Liver (tissue), 3 donors: Measurements from ENCODE around the gene PKN2.

Experiments used
- HNF4G ChIP-seq: IDR thresholded peaks from 2 replicates; pipeline ENCODE4 v1.6.1; 2016; ENCODE audit warnings: antibody characterized with exemption
- JUND ChIP-seq, 2 donors: IDR thresholded peaks; 2 replicates each; pipeline ENCODE4 v1.6.1; 2016; ENCODE audit warnings: antibody characterized with exemption in 2 of 2
- RXRA ChIP-seq, 2 donors: IDR thresholded peaks; 2 replicates each; pipeline ENCODE4 v1.6.1; 2017 to 2018; ENCODE audit warnings: antibody characterized with exemption in 2 of 2, mild to moderate bottlenecking in 1 of 2
- TAF1 ChIP-seq: conservative IDR thresholded peaks from 2 replicates; pipeline ENCODE4 v1.6.1; 2016; ENCODE audit warnings: antibody characterized with exemption, mild to moderate bottlenecking
- TF ChIP-seq, protein P1 (sequence below): fragments of 150-350 bp; IDR thresholded peaks from 2 replicates; pipeline ENCODE4 v1.5.1; 2017; ENCODE audit warnings: improper control_type of control experiment, low read depth, low read length; ENCODE audit not compliant: missing input control
- TF ChIP-seq, protein P2 (sequence below): IDR thresholded peaks from 2 replicates; pipeline ENCODE4 v1.6.1; 2016; ENCODE audit warnings: antibody characterized with exemption
- donor health status: healthy.
- donor health status: healthy.

DNA sequence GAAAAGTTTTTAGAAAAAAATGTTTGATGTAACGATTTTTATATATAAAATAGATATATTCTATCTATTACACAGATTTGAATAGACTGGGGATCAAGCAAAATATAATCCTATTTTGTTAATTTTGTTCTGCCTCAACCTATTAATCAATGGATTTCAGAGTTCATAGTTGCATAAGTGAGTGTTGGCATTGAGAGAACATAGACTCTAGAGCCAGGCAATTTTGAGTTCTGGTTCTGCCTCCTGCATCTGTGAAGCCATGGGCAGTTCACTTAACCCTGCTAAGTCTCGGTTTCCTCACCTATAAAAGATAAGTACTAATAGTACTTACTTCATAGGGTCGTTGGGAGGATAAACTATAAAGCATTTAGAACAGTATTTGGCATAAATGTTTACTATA, 13.6 kb upstream of the PKN2 start:
- TF ChIP-seq, protein P1, sequence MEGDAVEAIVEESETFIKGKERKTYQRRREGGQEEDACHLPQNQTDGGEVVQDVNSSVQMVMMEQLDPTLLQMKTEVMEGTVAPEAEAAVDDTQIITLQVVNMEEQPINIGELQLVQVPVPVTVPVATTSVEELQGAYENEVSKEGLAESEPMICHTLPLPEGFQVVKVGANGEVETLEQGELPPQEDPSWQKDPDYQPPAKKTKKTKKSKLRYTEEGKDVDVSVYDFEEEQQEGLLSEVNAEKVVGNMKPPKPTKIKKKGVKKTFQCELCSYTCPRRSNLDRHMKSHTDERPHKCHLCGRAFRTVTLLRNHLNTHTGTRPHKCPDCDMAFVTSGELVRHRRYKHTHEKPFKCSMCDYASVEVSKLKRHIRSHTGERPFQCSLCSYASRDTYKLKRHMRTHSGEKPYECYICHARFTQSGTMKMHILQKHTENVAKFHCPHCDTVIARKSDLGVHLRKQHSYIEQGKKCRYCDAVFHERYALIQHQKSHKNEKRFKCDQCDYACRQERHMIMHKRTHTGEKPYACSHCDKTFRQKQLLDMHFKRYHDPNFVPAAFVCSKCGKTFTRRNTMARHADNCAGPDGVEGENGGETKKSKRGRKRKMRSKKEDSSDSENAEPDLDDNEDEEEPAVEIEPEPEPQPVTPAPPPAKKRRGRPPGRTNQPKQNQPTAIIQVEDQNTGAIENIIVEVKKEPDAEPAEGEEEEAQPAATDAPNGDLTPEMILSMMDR: no peak
- TF ChIP-seq RXRA (IDR thresholded peaks at IDR 0.05) (no peak), HNF4G (no peak), JUND (IDR thresholded peaks at IDR 0.05) (no peak), TAF1 (no peak)
- TF ChIP-seq, protein P2, sequence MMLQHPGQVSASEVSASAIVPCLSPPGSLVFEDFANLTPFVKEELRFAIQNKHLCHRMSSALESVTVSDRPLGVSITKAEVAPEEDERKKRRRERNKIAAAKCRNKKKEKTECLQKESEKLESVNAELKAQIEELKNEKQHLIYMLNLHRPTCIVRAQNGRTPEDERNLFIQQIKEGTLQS: no peak
